Neural cell (in vitro differentiated cells): ENCODE measurements around the gene UTP15. TPM values are rescaled to one million over a fixed set of nuclear protein-coding genes. Genes with fewer than 3 reads are reported as not detected.

Experiments used
- H2AFZ ChIP-seq: fragments of 200-600, 300-800 bp; sonication (generic), shearing (Covaris generic); 2 replicates; pipeline ENCODE4 v1.6.0; 2014; ENCODE audit warnings: low read depth, mild to moderate bottlenecking, antibody characterized with exemption, low read length, moderate library complexity
- H3F3A ChIP-seq: fragments of 200-600 bp; shearing (Covaris generic); 2 replicates; pipeline ENCODE4 v1.6.1; 2016; ENCODE audit warnings: mild to moderate bottlenecking, moderate library complexity, mixed read lengths, antibody characterized with exemption, low read length; ENCODE audit not compliant: insufficient read depth, poor library complexity, severe bottlenecking
- H3K27ac ChIP-seq: fragments of 200-600, 300-800 bp; sonication (generic), shearing (Covaris generic); 2 replicates; pipeline ENCODE4 v1.5.1; 2014; ENCODE audit warnings: mild to moderate bottlenecking, low read length, moderate library complexity
- H3K27me3 ChIP-seq: fragments of 300-800, 200-600 bp; sonication (generic), shearing (Covaris generic); 2 replicates; pipeline ENCODE4 v1.6.0; 2014; ENCODE audit warnings: mild to moderate bottlenecking, low read depth, low read length, moderate library complexity; ENCODE audit not compliant: insufficient read depth
- H3K36me3 ChIP-seq: fragments of 300-800, 200-600 bp; sonication (generic), shearing (Covaris generic); 2 replicates; pipeline ENCODE4 v1.5.1; 2014; ENCODE audit warnings: mild to moderate bottlenecking, antibody characterized with exemption, low read length, moderate library complexity; ENCODE audit not compliant: insufficient read depth
- H3K4me2 ChIP-seq: fragments of 300-800, 200-600 bp; sonication (generic), shearing (Covaris generic); 2 replicates; pipeline ENCODE4 v1.6.0; 2014; ENCODE audit warnings: mild to moderate bottlenecking, low read length
- H3K4me3 ChIP-seq: fragments of 300-800, 200-600 bp; sonication (generic), shearing (Covaris generic); 2 replicates; pipeline ENCODE4 v1.5.1; 2014; ENCODE audit warnings: mild to moderate bottlenecking, low read length, moderate library complexity
- H3K79me2 ChIP-seq: fragments of 200-600 bp; shearing (Covaris generic); replicated peaks from 2 replicates; pipeline ENCODE4 v1.6.0; 2014; ENCODE audit warnings: mild to moderate bottlenecking, low read length, moderate library complexity; ENCODE audit not compliant: insufficient read depth
- H3K9ac ChIP-seq: fragments of 300-800, 200-600 bp; sonication (generic), shearing (Covaris generic); 2 replicates; pipeline ENCODE4 v1.6.1; 2016; ENCODE audit warnings: mild to moderate bottlenecking, low read length, mixed read lengths
- H3K9me2 ChIP-seq: fragments of 200-600 bp; shearing (Covaris generic); 2 replicates; pipeline ENCODE4 v1.6.1; 2016; ENCODE audit warnings: mild to moderate bottlenecking, low read length, mixed read lengths; ENCODE audit not compliant: insufficient read depth
- H3K9me3 ChIP-seq: fragments of 200-600, 300-800 bp; sonication (generic), shearing (Covaris generic); 2 replicates; pipeline ENCODE4 v1.6.1; 2016; ENCODE audit warnings: mild to moderate bottlenecking, mixed run types, low read length, moderate library complexity, mixed read lengths
- H4K20me1 ChIP-seq: fragments of 200-600 bp; shearing (Covaris generic); 2 replicates; pipeline ENCODE4 v1.6.1; 2016; ENCODE audit warnings: mild to moderate bottlenecking, mixed run types; ENCODE audit not compliant: insufficient read depth
- CTCF ChIP-seq: fragments of 450-650 bp; IDR thresholded peaks from 2 replicates; pipeline ENCODE4 v1.5.1; 2014; ENCODE audit warnings: antibody characterized with exemption, mild to moderate bottlenecking, moderate library complexity; ENCODE audit not compliant: poor library complexity, severe bottlenecking
- EP300 ChIP-seq: fragments of 450-650 bp; conservative IDR thresholded peaks from 2 replicates; pipeline ENCODE4 v1.6.1; 2014; ENCODE audit warnings: antibody characterized with exemption, mild to moderate bottlenecking, moderate library complexity; ENCODE audit not compliant: poor library complexity, severe bottlenecking
- EZH2 ChIP-seq: fragments of 200-600, 300-800 bp; shearing (Covaris generic), sonication (generic); IDR thresholded peaks from 2 replicates; pipeline ENCODE4 v1.6.1; 2014; ENCODE audit warnings: antibody characterized with exemption, low read length, borderline replicate concordance, mild to moderate bottlenecking; ENCODE audit not compliant: insufficient read depth, poor library complexity, severe bottlenecking
- MXI1 ChIP-seq: fragments of 450-650 bp; conservative IDR thresholded peaks from 2 replicates; pipeline ENCODE4 v1.6.1; 2014; ENCODE audit warnings: antibody characterized with exemption, mild to moderate bottlenecking; ENCODE audit not compliant: poor library complexity, severe bottlenecking
- POLR2AphosphoS5 ChIP-seq: IDR thresholded peaks from 2 replicates; pipeline ENCODE4 v1.6.1; 2012
- RAD21 ChIP-seq: fragments of 450-650 bp; conservative IDR thresholded peaks from 2 replicates; pipeline ENCODE4 v1.6.1; 2014; ENCODE audit warnings: antibody characterized with exemption, mild to moderate bottlenecking, moderate library complexity
- REST ChIP-seq: IDR thresholded peaks from 2 replicates; pipeline ENCODE4 v1.6.1; 2012; ENCODE audit warnings: borderline replicate concordance
- SMC3 ChIP-seq: fragments of 450-650 bp; conservative IDR thresholded peaks from 2 replicates; pipeline ENCODE4 v1.6.1; 2014; ENCODE audit warnings: antibody characterized with exemption, mild to moderate bottlenecking, moderate library complexity; ENCODE audit not compliant: poor library complexity
- TAF1 ChIP-seq: IDR thresholded peaks from 2 replicates; pipeline ENCODE4 v1.6.1; 2012; ENCODE audit warnings: low read depth
- polyA plus RNA-seq: library from polyadenylated mRNA; depleted of rRNA; stranded (reverse); fragments of >200 nt; gene quantifications from 2 replicates; pipeline ENCODE4 v1.2.3, GENCODE V29; 2014

The UTP15 gene
- polyA plus RNA-seq, 1 donor from 2014 or later = 18.1 TPM

- no peaks in the 10 kb centered on the region for H4K20me1 ChIP-seq
- no peak overlapping the region for H2AFZ ChIP-seq
- H3F3A ChIP-seq = no peaks in the 10 kb centered on the region
- no peak for TF ChIP-seq MXI1
- TF ChIP-seq POLR2AphosphoS5 = no peak
- no peak for TF ChIP-seq CTCF
- TF ChIP-seq REST = no peak
- no peak for TF ChIP-seq RAD21
- TF ChIP-seq EZH2 = no peak
- TF ChIP-seq EP300 = no peak
- no peak for TF ChIP-seq TAF1
- no peak for TF ChIP-seq SMC3
- no peaks in the 10 kb centered on the region for H3K36me3 ChIP-seq
- H3K27me3 ChIP-seq = no peaks in the 10 kb centered on the region
- H3K9ac ChIP-seq = no peak overlapping the region
- H3K9me2 ChIP-seq = no peaks in the 10 kb centered on the region
- H3K4me3 ChIP-seq = no peak overlapping the region
- no peak overlapping the region for H3K4me2 ChIP-seq
- H3K27ac ChIP-seq = no peak overlapping the region
- H3K9me3 ChIP-seq = no peaks in the 10 kb centered on the region
- H3K79me2 ChIP-seq = no peaks in the 10 kb centered on the region
Measured at GRCh38 chr5:73617510-73618279, 52.2 kb downstream of the UTP15 start.

- Histone ChIP-seq H3K27ac (no peak overlapping the region), H3K9ac (no peak overlapping the region), H3F3A (no peaks in the 10 kb centered on the region), H2AFZ (no peak overlapping the region), H3K79me2 (no peaks in the 10 kb centered on the region), H3K9me3 (no peaks in the 10 kb centered on the region), H3K36me3 (no peaks in the 10 kb centered on the region), H3K27me3 (peaks cover 2% of the 10 kb centered on the region), H3K4me2 (no peak overlapping the region), H3K4me3 (no peak overlapping the region), H4K20me1 (no peaks in the 10 kb centered on the region), H3K9me2 (no peaks in the 10 kb centered on the region)
- no peak for TF ChIP-seq TAF1
- TF ChIP-seq REST = no peak
- no peak for TF ChIP-seq SMC3
- no peak for TF ChIP-seq MXI1
- no peak for TF ChIP-seq CTCF
Measured at GRCh38 chr5:73619606-73620333, 54.2 kb downstream of the UTP15 start.
